Duodenal mucosa (tissue), 2 donors: ENCODE results near the gene MTSS2.

Source experiments
- H3K27ac ChIP-seq: one replicate; pipeline ENCODE4 v1.7.0; 2013; ENCODE audit warnings: low read depth, low read length
- H3K27me3 ChIP-seq, 2 donors: one replicate each; pipeline ENCODE4 v1.7.0; 2013; ENCODE audit warnings: low read length in 2 of 2, control low read depth in 1 of 2; ENCODE audit not compliant: insufficient read depth in 2 of 2, control insufficient read depth in 1 of 2
- H3K36me3 ChIP-seq, 2 donors: one replicate each; pipeline ENCODE4 v1.7.0; 2013; ENCODE audit warnings: low read length in 2 of 2, control low read depth in 1 of 2; ENCODE audit not compliant: insufficient read depth in 2 of 2, control insufficient read depth in 1 of 2
- H3K4me1 ChIP-seq, 2 donors: one replicate each; pipeline ENCODE4 v1.7.0; 2013; ENCODE audit warnings: low read length in 2 of 2, control low read depth in 1 of 2; ENCODE audit not compliant: insufficient read depth in 2 of 2, control insufficient read depth in 1 of 2
- H3K4me3 ChIP-seq, 2 donors: one replicate each; pipeline ENCODE4 v1.7.0; 2013; ENCODE audit warnings: low read length in 2 of 2, low read depth in 1 of 2
- H3K9ac ChIP-seq, 2 donors: one replicate each; pipeline ENCODE4 v1.7.0; 2013; ENCODE audit warnings: low read length in 2 of 2, low read depth in 1 of 2
- H3K9me3 ChIP-seq, 2 donors: one replicate each; pipeline ENCODE4 v1.7.0; 2013; ENCODE audit warnings: low read length in 2 of 2, control low read depth in 1 of 2; ENCODE audit not compliant: control insufficient read depth in 1 of 2

The MTSS2 gene

DNA sequence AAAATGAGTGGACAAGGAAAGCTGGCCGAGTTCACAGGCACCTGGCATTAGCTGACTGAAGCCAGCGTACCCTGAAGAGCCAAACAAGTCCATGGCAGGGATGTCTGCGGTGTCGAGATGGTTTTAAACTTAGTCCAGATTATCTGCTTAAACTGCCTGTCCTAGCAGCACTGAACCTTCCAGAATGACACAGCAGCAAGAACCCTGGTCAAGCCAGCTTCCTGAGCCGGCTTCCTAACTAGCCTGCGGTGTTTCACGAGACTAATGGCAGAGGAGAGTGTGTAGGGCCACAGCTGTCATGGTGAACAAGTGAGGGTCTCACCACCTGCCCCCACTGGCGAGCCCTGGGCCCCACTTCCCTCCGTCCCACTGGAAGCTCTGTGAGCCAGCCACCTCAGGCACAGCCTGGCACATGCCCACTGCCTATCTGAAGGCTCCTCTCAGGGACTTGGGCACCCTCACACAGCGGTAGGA, 28.8 kb upstream of the MTSS2 start:
- Histone ChIP-seq H3K4me1 (peaks cover 5 to 9% of the 10 kb centered on the region in 2 donors), H3K4me3 (no peak overlapping the region), H3K9me3 (no peaks in the 10 kb centered on the region), H3K36me3 (peaks cover 0 to 5% of the 10 kb centered on the region in 2 donors), H3K9ac (no peak overlapping the region), H3K27me3 (no peaks in the 10 kb centered on the region), H3K27ac (peak overlapping the region; percentile 83)

DNA sequence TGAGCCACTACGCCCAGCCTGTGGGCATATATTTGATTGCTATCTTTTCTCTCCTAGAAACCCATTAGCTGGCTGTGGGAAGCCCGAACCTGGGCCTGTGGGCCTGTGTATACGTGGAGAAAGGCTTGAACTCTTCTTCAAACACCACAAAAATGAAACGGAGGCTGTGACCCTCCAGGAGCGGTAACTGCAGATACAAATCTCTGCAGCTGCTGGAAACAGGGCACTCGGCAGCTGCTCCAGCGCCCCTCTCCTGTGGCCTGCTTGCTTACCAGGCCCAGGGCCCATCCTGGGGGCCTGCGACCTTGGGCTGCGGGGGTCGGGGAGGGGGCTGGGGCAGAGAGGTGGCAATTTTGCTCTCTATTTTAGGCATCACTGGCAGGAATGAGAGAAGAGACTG, 28.0 kb upstream of the MTSS2 start:
- no peaks in the 10 kb centered on the region for H3K27me3 ChIP-seq
- H3K9me3 ChIP-seq = no peaks in the 10 kb centered on the region
- H3K9ac ChIP-seq = no peak overlapping the region
- H3K36me3 ChIP-seq = peaks cover 0 to 3% of the 10 kb centered on the region in 2 donors
- H3K4me3 ChIP-seq = no peak overlapping the region
- H3K27ac ChIP-seq = no peak overlapping the region
- H3K4me1 ChIP-seq = peaks cover 5 to 9% of the 10 kb centered on the region in 2 donors

DNA sequence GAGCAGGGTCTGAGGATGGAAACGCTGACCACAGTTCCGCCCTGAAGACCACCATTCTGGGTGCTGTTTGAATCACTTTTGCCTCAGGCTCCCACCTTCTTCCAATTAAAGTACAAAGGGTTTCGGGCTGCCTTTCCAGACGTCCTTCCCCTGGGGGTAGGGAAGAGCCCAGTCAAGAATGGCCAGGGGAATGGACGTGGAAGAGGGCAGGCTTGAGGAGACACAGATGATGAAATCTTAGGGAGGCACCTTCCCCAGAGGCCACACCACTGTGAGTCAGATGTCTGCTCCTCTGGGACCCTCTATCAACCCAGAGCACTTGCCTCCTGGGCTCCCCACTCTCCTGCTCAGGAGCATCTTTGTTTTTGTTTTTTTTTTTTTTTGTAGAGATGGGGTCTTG, 27.5 kb upstream of the MTSS2 start:
- H3K9me3 ChIP-seq = no peaks in the 10 kb centered on the region
- no peaks in the 10 kb centered on the region for H3K36me3 ChIP-seq
- H3K4me3 ChIP-seq = no peak overlapping the region
- H3K9ac ChIP-seq = no peak overlapping the region
- H3K27me3 ChIP-seq = no peaks in the 10 kb centered on the region
- no peak overlapping the region for H3K27ac ChIP-seq
- peaks cover 5 to 9% of the 10 kb centered on the region in 2 donors for H3K4me1 ChIP-seq

DNA sequence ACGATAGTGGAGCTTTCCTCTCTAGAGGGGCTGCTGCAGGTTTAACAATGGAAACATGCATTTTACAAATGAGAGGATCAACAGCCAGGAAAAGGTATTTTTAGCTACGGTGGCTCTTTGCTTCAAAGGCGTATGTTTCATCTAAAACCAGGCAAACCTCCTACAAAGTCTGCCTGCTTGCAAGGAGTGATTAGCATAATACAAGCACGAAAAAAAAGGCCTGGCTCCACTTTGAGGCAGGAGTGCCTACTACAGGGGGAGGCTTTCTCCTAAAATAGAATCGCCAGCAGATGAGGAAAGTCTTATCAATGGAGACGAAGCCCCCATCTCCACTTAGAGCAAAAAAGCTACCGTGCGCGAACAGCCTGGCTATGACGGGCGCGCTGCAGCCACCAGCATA, 27.1 kb upstream of the MTSS2 start:
- no peak overlapping the region for H3K9ac ChIP-seq
- H3K27me3 ChIP-seq = no peaks in the 10 kb centered on the region
- no peak overlapping the region for H3K4me3 ChIP-seq
- no peaks in the 10 kb centered on the region for H3K36me3 ChIP-seq
- peaks cover 5 to 9% of the 10 kb centered on the region in 2 donors for H3K4me1 ChIP-seq
- H3K9me3 ChIP-seq = no peaks in the 10 kb centered on the region
- H3K27ac ChIP-seq = no peak overlapping the region

DNA sequence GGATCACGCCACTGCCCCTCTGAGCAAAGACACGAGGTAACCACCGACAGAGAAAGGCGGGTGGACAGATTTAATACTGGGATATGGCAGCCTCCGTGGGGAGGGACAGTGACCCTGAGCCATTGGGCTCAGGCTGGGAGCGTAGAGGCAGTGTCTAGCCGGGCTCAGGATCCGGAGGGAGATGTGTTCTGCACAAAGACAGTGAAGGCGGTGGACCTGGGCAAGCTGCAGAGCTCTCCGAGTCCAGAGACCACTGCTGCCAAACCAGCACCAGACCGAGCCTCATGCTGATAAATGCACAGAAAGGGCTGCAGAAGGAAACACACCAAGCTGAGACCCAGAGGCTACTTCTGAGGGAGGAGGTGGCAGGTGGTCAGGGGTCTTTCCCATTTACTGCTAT, 26.5 kb upstream of the MTSS2 start:
- Histone ChIP-seq H3K9me3 (no peaks in the 10 kb centered on the region), H3K36me3 (no peaks in the 10 kb centered on the region), H3K9ac (no peak overlapping the region), H3K4me1 (peaks cover 7 to 9% of the 10 kb centered on the region in 2 donors), H3K27me3 (no peaks in the 10 kb centered on the region), H3K4me3 (no peak overlapping the region), H3K27ac (no peak overlapping the region)

DNA sequence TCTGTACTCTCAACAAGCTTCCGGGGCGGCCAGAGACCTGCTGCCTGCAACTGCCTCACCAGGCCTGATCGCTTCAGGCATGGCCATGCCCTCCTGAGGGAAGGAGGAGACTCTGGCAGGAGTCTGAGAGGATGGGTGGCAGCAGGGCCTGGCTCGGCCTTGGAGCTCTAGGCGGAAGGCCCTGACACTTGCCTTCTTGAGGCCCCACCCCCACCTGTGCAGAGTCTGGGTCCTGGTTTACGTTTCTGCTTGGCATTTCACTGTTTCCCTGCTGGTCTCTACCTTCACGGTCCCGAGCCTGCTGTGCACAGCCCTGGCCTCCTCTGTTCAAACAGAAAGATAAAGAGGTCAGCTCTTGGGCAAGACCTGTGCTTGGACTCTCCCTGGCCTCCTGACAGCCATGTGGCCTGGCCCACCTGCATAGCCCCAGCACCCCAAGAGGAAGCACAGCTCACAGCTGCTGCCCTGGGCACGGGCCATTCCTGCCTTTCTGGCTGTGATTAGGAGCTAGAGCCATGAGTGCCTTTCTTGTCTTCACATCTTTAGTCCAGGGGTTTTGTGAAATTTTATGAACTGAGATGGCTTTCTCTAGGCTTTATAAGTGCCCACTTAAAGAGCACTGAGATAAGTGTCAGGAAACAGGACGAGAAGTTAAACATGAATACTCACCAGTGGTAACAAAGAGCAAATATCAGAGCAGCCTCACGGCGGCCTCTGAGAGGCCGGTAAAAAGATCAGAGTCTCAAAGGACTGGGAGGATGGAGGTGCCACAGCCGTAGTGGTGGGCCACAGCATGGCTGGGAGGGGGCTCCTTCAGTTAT, 25.6 kb upstream of the MTSS2 start:
- H3K36me3 ChIP-seq = no peaks in the 10 kb centered on the region
- H3K9ac ChIP-seq = no peak overlapping the region
- H3K27me3 ChIP-seq = no peaks in the 10 kb centered on the region
- no peak overlapping the region for H3K27ac ChIP-seq
- peaks cover 6 to 7% of the 10 kb centered on the region in 2 donors for H3K4me1 ChIP-seq
- H3K9me3 ChIP-seq = no peaks in the 10 kb centered on the region
- no peak overlapping the region for H3K4me3 ChIP-seq

DNA sequence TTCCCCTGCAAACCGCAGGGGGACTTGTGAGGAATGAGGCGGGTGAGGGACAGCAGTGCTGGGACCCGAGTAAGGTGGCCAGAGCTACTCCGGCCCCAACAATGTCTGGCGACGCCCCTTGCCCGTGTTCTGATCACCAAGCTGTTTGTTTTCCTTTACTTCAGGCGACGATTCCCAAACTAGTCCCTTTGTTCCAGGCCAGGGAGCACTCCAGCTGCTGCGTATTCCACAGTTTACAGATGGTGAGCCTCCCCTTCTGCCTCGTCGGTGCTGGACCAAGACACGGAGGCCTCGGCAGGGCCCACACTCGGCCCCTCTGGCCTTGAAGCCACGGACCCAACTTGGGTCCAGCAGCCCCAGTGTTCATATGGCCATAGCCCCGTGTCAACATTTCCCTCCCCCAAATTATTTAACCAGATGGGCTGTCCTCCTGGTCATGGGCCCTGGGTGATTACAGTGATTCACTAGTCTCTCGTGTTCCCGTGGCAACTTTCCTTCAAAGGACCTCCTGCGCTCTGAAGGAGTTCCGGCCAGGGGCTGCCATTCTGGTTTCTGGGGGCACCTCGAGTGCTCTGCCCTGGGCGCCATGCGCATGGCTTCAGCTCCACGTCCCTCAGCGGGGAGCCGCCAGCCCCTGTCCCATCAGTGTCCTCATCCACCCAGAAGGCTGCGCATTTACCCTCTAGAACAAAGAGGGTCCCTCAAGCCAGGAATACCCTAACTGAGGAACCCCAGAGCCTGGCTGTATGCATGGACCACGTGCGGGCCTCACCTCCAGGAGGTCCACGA, 24.8 kb upstream of the MTSS2 start:
- H3K36me3 ChIP-seq = no peaks in the 10 kb centered on the region
- H3K4me1 ChIP-seq = peaks cover 5 to 6% of the 10 kb centered on the region in 2 donors
- no peak overlapping the region for H3K4me3 ChIP-seq
- H3K27ac ChIP-seq = no peak overlapping the region
- no peak overlapping the region for H3K9ac ChIP-seq
- no peaks in the 10 kb centered on the region for H3K27me3 ChIP-seq
- H3K9me3 ChIP-seq = no peaks in the 10 kb centered on the region

DNA sequence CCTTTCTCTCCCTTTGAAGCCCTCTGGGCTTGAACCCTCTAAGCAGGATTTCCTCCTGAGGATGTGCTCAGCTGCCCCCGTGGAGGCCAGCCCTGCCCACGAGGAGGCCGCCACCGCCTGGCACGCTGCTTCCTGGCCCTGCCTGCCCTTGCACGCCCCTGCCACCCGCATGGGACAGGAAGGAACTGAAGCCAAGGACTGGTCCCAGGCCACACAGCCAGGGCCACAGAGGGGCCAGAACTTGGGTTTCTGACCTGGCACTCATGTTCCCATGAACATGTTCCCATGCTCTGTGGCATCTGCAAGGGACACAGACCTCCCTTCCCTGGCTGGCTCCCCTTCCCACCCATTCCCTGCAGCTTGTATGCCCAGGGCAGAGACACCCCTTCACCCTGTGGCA, 24.1 kb upstream of the MTSS2 start:
- H3K4me1 ChIP-seq = peaks cover 10 to 12% of the 10 kb centered on the region in 2 donors
- H3K4me3 ChIP-seq = no peak overlapping the region
- no peaks in the 10 kb centered on the region for H3K27me3 ChIP-seq
- H3K9me3 ChIP-seq = no peaks in the 10 kb centered on the region
- no peaks in the 10 kb centered on the region for H3K36me3 ChIP-seq
- no peak overlapping the region for H3K9ac ChIP-seq
- H3K27ac ChIP-seq = no peak overlapping the region

DNA sequence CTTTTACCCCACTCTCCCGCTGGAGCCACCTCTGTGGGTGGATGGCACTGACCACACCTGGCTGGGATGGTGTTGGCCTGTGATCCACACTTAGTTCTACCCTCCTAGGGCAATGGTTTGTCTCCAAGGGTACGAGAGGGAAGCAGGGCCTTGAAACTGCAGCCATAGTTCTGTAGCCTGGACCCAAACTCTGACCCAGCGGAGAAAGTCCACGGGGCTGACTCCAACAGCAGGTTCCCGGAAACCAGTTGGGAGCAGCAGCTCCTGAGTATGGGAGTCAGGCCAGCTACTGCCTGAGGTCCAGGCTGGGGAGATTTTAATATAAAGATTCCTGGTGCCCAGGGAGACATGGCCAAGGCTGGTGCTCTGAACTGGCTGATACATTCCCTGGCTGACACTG, 23.6 kb upstream of the MTSS2 start:
- H3K36me3 ChIP-seq = no peaks in the 10 kb centered on the region

More for the DNA sequence above, 23.6 kb upstream of the MTSS2 start:
- Histone ChIP-seq H3K4me1 (peaks cover 15 to 17% of the 10 kb centered on the region in 2 donors), H3K9me3 (no peaks in the 10 kb centered on the region), H3K27me3 (no peaks in the 10 kb centered on the region), H3K27ac (no peak overlapping the region), H3K9ac (no peak overlapping the region), H3K4me3 (no peak overlapping the region)
